Lower leg skin (tissue), 4 donors: ENCODE measurements around the gene MBD5. TPM values are rescaled to one million over a fixed set of nuclear protein-coding genes. Genes with fewer than 3 reads are reported as not detected.

Experiments
- DNase-seq, 2 donors: peaks; one replicate each; pipeline ENCODE4 v3.0.0-alpha.2; 2019; ENCODE audit warnings: low spot score in 2 of 2
- H3K4me3 ChIP-seq: fragments of 200-600 bp; sonication (generic); 2 replicates; pipeline ENCODE4 v1.5.1; 2017; ENCODE audit warnings: mild to moderate bottlenecking, low read depth; ENCODE audit not compliant: poor library complexity, severe bottlenecking
- CTCF ChIP-seq, 3 donors: fragments of 450-650 bp; IDR thresholded peaks; one replicate each; pipeline ENCODE4 v1.5.1; 2016; ENCODE audit warnings: antibody characterized with exemption in 3 of 3, mild to moderate bottlenecking in 3 of 3, moderate library complexity in 2 of 3
- POLR2A ChIP-seq, 2 donors: fragments of 450-650 bp; IDR thresholded peaks; one replicate each; pipeline ENCODE4 v1.6.1; 2016 to 2017; ENCODE audit warnings: antibody characterized with exemption in 2 of 2, mild to moderate bottlenecking in 1 of 2, moderate library complexity in 1 of 2
- WGBS, 2 donors: methylation state at CpG; one replicate each; pipeline ENCODE4 v1.1.5; 2018; 5-methylcytosine and 5-hydroxymethylcytosine counted together
- intact Hi-C: fragments of 100-400 bp; cut with DNase I; formaldehyde crosslinking; loops from one replicate; pipeline ENCODE4 v1.15.0; 2023; ENCODE audit warnings: low total_unique reads
- total RNA-seq, 4 donors: library from RNA; depleted of rRNA; stranded (reverse); fragments of >200 nt; gene quantifications; one replicate each; pipeline ENCODE4 v1.1.0, GENCODE V29; 2016

MBD5 gene
- total RNA-seq, 4 donors from 2014 or later = 13.5 to 22.3 (median 17.4) TPM

GRCh38 chr2:148553332-148553887 is 532.5 kb downstream of the MBD5 start:
- DNase-seq = no peak
- TF ChIP-seq POLR2A (IDR thresholded peaks at IDR 0.05) = no peak
- intact Hi-C loops = no loop called here
- 78 to 85% methylated on average over 7 of the region's 7 CpGs for WGBS, 2 donors
- no peak overlapping the region for H3K4me3 ChIP-seq

- TF ChIP-seq CTCF (IDR thresholded peaks at IDR 0.05) (no peak), POLR2A (IDR thresholded peaks at IDR 0.05) (no peak)
- intact Hi-C loops = no loop called here
- no peak overlapping the region for H3K4me3 ChIP-seq
- WGBS, 2 donors = 63 to 72% methylated on average over 6 of the region's 6 CpGs
- DNase-seq = no peak
These were observed 533.8 kb downstream of the MBD5 start for GRCh38 chr2:148554459-148555247.

GRCh38 chr2:148555622-148556294 is 534.9 kb downstream of the MBD5 start:
- intact Hi-C loops = no loop called here
- DNase-seq = no peak
- 84 to 85% methylated on average over 6 of the region's 6 CpGs for WGBS, 2 donors
- H3K4me3 ChIP-seq = no peak overlapping the region
- TF ChIP-seq POLR2A (IDR thresholded peaks at IDR 0.05) = no peak
- TF ChIP-seq CTCF (IDR thresholded peaks at IDR 0.05) = no peak

GRCh38 chr2:148557844-148558436 is 537.0 kb downstream of the MBD5 start:
- intact Hi-C loops = no loop called here
- 90 to 96% methylated on average over 5 of the region's 5 CpGs for WGBS, 2 donors
- DNase-seq = no peak
- H3K4me3 ChIP-seq = no peak overlapping the region
- TF ChIP-seq CTCF (IDR thresholded peaks at IDR 0.05) (no peak), POLR2A (IDR thresholded peaks at IDR 0.05) (no peak)

DNA sequence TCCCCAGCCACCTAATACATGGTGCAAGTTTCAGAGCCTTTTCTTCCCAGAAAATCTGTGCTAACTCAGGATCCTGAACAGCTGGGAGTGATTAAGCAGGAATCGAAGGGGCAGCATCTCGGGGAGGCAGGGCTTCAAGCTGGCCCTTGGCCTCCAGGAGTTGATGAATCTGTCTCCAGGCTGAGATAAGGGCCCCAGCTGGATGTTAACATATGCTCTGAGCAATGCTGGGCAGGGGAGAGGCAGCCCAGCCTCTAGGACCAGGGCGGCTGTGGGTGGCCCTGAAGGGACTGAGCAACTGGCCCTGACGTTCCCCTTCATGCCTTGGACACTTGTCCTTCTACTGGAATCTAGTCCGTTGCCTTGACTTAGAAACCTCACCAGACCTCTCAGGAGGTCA is 539.6 kb downstream of the MBD5 start:
- intact Hi-C loops = no loop called here
- TF ChIP-seq CTCF (IDR thresholded peaks at IDR 0.05) (no peak), POLR2A (IDR thresholded peaks at IDR 0.05) (no peak)
- no peak overlapping the region for H3K4me3 ChIP-seq
- DNase-seq = no peak
- WGBS, 2 donors = 75 to 90% methylated on average over 5 of the region's 5 CpGs

- H3K4me3 ChIP-seq = no peak overlapping the region
- TF ChIP-seq POLR2A (IDR thresholded peaks at IDR 0.05) (no peak), CTCF (IDR thresholded peaks at IDR 0.05) (no peak)
- 69 to 71% methylated on average over 14 of the region's 14 CpGs for WGBS, 2 donors
- intact Hi-C loops = no loop called here
- DNase-seq = no peak
These were observed 540.5 kb downstream of the MBD5 start for GRCh38 chr2:148561389-148561788.
